ENCODE results near the gene SLC22A25. TPM values are rescaled to one million over a fixed set of nuclear protein-coding genes. Genes with fewer than 3 reads are reported as not detected.
"Not testable (repeated sequence)": the region's sequence is repeated elsewhere in the genome, so short reads cannot be mapped to it uniquely, and the experiment has no call there.

The SLC22A25 gene
- total RNA-seq, 4 donors from 2014 or later = not detected

- DNase-seq = no peak
- H3K36me3 ChIP-seq = no peaks in the 10 kb centered on the region
- H3K9me3 ChIP-seq = no peaks in the 10 kb centered on the region
- H3K4me1 ChIP-seq = no peaks in the 10 kb centered on the region
- H3K27me3 ChIP-seq = no peaks in the 10 kb centered on the region
- TF ChIP-seq POLR2A (IDR thresholded peaks at IDR 0.05) (no peak), CTCF (IDR thresholded peaks at IDR 0.05) (no peak)
- H3K4me3 ChIP-seq = no peak overlapping the region
- H3K27ac ChIP-seq = no peak overlapping the region
Observed at GRCh38 chr11:63250162-63251050, 7.0 kb upstream of the SLC22A25 start.

DNA sequence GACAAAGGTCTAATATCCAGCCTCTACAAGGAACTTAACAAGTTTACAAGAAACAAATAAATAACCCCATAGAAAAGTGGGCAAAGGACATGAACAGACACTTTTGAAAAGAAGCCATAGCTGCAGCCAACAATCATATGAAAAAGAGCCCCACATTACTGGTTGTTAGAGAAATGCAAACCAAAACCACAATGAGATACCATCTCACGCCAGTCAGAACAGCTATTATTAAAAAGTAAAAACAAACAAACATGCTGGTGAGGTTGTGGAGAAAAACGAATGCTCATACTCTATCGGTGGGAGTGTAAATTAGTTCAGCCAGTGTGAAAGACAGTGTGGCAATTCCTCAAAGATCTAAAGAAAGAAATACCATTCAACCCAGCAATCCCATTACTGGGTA is 5.6 kb upstream of the SLC22A25 start:
- Histone ChIP-seq H3K36me3 (no peaks in the 10 kb centered on the region), H3K27me3 (no peaks in the 10 kb centered on the region), H3K9me3 (no peaks in the 10 kb centered on the region), H3K4me3 (no peak overlapping the region), H3K4me1 (no peaks in the 10 kb centered on the region), H3K27ac (no peak overlapping the region)
- DNase-seq = no peak
- TF ChIP-seq CTCF (IDR thresholded peaks at IDR 0.05) (no peak), POLR2A (IDR thresholded peaks at IDR 0.05) (no peak)

GRCh38 chr11:63247237-63248002 is 4.0 kb upstream of the SLC22A25 start:
- H3K4me3 ChIP-seq, H3K27me3 ChIP-seq, H3K9me3 ChIP-seq, H3K36me3 ChIP-seq, DNase-seq, H3K4me1 ChIP-seq, H3K27ac ChIP-seq: not testable (repeated sequence)

- H3K36me3 ChIP-seq = no peaks in the 10 kb centered on the region
- no peaks in the 10 kb centered on the region for H3K9me3 ChIP-seq
- TF ChIP-seq POLR2A (IDR thresholded peaks at IDR 0.05) (no peak), CTCF (IDR thresholded peaks at IDR 0.05) (no peak)
- H3K27ac ChIP-seq = no peak overlapping the region
- H3K27me3 ChIP-seq = no peaks in the 10 kb centered on the region
- H3K4me3 ChIP-seq = no peak overlapping the region
- no peaks in the 10 kb centered on the region for H3K4me1 ChIP-seq
- no peak for DNase-seq
Observed at GRCh38 chr11:63246045-63246444, 2.6 kb upstream of the SLC22A25 start.

- TF ChIP-seq CTCF (IDR thresholded peaks at IDR 0.05) (no peak), POLR2A (IDR thresholded peaks at IDR 0.05) (no peak)
- Histone ChIP-seq H3K36me3 (no peaks in the 10 kb centered on the region), H3K27ac (no peak overlapping the region), H3K4me3 (no peak overlapping the region), H3K27me3 (no peaks in the 10 kb centered on the region), H3K9me3 (no peaks in the 10 kb centered on the region), H3K4me1 (no peaks in the 10 kb centered on the region)
- DNase-seq = no peak
Observed at GRCh38 chr11:63244862-63245261, 1.5 kb upstream of the SLC22A25 start.
